ENCODE data around the gene OR10P1.
A peak's percentile ranks its signal among the peaks of the same experiment; 100 is the strongest.
"Not testable (repeated sequence)": the region's sequence is repeated elsewhere in the genome, so short reads cannot be mapped to it uniquely, and the experiment has no call there.

Gene OR10P1, protein sequence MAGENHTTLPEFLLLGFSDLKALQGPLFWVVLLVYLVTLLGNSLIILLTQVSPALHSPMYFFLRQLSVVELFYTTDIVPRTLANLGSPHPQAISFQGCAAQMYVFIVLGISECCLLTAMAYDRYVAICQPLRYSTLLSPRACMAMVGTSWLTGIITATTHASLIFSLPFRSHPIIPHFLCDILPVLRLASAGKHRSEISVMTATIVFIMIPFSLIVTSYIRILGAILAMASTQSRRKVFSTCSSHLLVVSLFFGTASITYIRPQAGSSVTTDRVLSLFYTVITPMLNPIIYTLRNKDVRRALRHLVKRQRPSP

DNA sequence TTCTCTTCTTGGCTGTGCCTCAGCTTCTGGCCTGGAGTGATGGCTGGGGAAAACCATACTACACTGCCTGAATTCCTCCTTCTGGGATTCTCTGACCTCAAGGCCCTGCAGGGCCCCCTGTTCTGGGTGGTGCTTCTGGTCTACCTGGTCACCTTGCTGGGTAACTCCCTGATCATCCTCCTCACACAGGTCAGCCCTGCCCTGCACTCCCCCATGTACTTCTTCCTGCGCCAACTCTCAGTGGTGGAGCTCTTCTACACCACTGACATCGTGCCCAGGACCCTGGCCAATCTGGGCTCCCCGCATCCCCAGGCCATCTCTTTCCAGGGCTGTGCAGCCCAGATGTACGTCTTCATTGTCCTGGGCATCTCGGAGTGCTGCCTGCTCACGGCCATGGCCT lies at the start of gene OR10P1:
TSS of gene OR10P1 (plus strand) at position 40 of the 400 bp plus-strand sequence. CDS start at position 40, 0 bp downstream.
- intact Hi-C loops (cut with DNase I) = no loop called here

DNA sequence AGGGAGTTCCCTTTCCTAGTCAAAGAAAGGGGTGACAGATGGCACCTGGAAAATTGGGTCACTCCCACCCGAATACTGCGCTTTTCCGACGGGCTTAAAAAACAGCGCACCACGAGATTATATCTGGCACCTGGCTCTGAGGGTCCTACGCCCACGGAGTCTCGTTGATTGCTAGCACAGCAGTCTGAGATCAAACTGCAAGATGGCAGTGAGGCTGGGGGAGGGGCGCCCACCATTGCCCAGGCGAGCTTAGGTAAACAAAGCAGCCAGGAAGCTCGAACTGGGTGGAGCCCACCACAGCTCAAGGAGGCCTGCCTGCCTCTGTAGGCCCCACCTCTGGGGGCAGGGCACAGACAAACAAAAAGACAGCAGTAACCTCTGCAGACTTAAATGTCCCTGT lies 46.5 kb upstream of the OR10P1 start:
- DNase-seq; intact Hi-C loops (cut with DNase I): not testable (repeated sequence)

More for the DNA sequence above, at the start of gene OR10P1:
- DNase-seq = no peak

DNA sequence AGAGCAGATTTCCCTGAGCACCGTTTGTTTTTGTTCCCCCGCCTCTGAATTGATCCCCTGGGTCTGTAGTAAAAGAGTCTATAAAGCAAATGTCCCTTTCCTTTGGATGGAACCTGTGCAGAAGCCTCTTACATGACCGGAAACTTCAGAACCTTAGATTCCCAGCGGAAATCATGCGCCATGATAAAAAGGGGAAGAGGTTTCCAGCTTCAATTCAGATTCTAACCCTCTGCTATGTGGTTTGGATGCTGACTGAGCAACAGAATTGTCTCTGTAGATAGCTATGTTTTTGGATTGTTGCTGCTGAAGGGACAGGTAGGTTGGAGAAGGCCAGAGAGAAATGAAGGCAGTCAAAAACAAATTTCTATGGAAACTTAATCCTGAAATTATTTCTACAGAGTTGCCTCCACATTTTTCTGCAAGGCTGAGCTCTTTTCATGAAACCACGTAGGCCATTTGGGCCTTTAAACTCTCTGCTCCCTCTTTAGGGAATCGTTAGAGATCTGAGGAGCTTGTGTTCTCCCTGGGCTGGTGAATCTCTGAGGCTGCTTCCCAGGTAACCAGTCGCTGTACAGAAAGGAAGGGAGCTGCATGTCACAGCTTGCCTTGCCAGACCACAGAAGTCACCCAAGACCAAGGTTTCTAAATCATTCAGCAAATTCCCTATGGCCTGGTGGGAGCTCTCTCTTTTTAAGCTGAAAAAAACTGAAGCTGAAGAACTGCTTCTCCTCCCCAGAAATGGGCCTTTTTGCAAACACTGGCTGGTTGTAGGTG lies 28.7 kb upstream of the OR10P1 start:
- intact Hi-C loops (cut with DNase I) = no loop called here
- no peak for DNase-seq

DNA sequence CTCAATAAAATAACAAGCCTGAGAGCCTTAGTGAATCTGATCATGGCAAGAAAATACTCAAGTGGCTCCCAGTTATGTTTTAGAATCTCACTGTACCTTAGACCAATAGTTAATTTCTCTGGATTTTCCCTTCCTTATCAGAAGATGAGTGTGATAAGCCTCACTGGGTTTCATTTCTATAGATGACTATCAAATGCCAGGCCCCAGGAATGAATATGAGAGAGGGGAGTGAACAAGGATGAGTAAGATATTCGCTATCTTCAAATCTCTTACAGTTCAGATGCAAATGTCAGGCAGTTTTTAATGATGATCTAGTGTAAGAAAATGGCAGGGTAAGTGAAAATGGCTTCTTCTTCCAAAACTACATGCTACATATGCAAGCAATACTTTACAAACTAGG lies 26.1 kb upstream of the OR10P1 start:
- intact Hi-C loops (cut with DNase I) = no loop called here
- no peak for DNase-seq

DNA sequence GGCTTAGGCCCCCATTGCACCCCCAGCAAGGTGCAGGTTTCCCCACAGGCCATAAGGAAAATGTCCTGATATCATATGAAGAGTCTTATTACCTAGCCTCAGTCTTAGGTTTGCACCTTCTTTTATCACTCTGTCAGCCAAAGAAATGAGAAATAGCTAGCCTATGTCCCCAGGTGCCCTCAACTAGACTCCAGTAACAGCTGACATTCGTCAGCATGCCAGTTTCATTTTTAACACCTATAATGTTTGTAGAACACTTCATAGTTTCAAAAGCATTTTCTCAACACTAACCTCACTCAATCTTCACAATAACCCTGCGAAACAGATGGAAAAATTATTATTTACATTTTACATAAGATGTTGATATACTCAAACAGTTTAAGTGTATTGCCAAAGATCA lies 24.0 kb upstream of the OR10P1 start:
- DNase-seq = no peak
- intact Hi-C loops (cut with DNase I) = no loop called here

DNA sequence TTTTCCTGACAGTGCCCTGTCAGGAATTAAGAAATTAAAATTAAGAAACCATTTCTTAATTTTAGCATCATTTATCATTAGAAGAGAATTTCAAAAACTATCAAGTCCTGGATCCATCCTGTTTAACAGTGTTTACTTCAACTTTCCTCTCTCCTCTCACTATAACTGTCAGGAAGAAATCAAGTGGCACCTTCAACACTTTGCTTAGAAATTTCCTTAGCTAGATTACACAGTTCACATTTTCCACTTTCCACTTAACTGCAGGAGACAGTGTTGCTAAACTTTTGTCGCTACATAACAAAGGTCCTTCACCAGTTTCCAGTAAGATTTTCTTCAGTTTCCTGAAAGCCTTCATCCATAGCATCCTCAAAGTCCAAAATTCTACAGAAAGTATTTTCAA lies 21.9 kb upstream of the OR10P1 start:
- intact Hi-C loops (cut with DNase I) = loop anchor here (5.0 kb wide), 1 partner anchor 427 kb away; no protein-coding TSS in a partner anchor
- no peak for DNase-seq

DNA sequence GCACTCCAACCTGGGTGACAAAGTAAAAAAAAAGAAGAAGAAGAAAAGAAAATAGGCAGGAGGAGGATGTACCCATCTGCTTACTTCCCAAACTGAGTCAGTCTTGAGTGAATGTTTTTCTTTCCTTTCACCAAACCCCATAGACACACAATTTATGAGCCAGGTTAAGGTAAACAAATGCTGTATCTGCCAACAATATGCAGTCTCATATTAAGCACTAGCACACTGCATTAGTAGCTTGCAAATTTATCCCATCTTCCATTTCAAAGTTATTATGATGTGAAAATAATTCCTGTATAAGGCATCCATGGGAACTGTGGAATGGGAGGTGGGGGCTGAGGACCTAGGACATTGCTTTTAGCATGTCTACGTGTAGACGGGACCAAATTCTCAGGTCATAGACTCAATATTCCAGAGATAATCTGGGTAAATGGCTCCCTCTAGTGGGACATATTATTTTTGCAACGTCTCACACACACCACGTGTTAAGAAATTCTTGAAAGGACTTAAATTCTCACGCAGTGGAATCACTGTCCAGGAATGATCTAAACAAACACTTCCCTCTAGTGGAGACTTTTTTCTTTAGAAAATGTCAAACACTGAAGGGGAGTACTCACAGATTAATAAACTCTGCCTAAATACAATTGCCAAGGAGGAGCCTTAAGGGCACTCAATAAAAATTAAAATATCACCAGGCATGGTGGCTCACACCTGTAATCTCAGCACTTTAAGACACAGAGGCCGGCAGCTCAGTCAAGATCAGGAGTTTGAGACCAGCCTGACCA lies 17.1 kb upstream of the OR10P1 start:
- intact Hi-C loops (cut with DNase I) = loop anchor here (5.0 kb wide), 1 partner anchor 432 kb away; no protein-coding TSS in a partner anchor
- peak in 20 of 42 donors; percentile 6 to 84 (median 47) for DNase-seq

DNA sequence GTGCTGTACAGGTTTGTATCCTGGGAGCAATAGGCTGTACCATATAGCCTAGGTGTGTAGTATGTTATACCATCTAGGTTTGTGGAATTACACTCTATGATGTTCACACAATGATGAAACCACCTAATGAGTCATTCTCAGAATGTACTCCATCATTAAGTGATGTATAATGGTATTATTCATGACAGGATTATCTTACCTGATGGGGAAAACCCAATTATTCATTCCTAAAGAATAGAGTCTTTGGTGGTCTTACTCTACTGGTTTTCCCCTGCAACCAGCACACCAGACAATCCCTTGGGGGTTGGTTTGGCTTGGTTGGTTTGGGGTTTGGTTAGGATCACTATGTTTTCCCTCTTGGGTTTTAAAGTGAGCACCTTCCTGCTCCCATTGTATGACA lies 12.6 kb upstream of the OR10P1 start:
- intact Hi-C loops (cut with DNase I) = no loop called here
- no peak for DNase-seq

DNA sequence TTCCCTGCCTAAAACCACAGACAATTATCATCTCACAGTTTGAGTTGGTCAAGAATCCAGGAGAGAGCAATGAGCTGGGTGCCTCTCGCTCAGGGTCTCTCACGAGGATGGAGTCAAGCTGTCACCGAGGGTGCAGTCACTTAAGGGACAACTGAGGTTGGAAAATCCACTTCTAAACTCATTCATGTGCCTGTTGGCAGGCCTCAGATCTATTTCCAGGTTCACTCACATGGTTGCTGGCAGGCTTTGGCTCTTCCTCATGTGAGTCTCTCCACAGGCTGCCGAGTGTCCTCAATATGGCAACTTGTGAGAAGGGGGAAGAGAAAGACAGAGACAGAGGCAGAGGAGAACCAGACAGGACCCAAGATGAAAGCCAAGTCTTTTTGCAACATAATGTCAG lies 10.5 kb upstream of the OR10P1 start:
- intact Hi-C loops (cut with DNase I) = no loop called here

DNA sequence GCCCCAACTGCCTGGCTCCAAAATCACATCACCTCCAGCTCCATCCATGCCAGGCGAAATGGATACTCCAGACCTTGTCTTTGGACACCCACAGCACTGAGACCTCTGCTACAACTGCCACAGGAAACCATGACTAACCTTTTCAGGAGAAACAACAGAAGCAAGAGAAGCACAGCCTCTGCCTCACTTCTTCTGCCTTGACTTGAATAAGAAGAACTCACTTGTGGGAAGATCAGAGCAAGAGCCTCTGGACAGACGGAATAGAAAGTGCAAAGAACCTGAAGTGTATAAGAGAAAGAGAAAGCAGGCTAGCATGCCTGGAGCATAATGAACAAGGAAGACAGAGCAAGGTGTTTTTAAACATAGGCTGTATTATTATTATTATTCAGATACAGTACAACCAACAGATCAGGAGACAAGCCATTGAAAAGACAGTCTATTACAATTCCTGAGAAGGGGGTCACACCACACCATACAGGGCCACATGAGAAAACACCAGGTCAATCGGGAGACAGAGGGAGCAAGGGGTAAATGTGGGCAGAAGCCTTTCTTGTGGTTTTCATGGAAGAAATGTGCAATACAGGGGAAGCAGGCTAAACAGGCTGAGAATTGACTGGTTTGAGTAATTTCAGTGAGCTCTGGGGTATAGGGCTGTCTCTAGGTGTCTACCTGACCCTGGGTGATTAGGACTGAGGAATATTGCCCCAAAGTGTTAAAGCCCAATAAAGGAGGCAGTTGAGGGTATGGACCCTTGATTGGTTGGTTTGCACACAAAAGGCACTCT lies 7.4 kb upstream of the OR10P1 start:
- intact Hi-C loops (cut with DNase I) = no loop called here
- DNase-seq = no peak

More for the DNA sequence above, 10.5 kb upstream of the OR10P1 start:
- no peak for DNase-seq

DNA sequence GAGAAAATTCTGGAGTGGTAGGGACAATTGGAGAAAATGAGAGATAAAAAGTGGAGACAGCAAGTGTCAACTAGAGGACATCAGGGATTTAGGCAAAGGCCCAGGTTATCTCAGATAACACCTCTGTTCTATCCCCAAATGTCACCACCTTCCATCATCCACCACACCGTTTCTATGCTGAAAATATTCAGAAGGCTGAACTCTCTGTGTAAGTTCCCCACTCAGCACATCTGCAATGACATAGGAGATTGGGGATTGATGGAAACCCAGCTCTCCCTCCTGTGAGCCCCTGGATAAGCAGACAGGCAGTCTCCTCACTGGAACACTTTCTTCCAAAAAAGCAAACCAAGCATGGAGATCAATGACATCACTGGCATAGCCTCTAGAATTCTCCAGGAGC lies 5.6 kb upstream of the OR10P1 start:
- intact Hi-C loops (cut with DNase I) = no loop called here
- no peak for DNase-seq

DNA sequence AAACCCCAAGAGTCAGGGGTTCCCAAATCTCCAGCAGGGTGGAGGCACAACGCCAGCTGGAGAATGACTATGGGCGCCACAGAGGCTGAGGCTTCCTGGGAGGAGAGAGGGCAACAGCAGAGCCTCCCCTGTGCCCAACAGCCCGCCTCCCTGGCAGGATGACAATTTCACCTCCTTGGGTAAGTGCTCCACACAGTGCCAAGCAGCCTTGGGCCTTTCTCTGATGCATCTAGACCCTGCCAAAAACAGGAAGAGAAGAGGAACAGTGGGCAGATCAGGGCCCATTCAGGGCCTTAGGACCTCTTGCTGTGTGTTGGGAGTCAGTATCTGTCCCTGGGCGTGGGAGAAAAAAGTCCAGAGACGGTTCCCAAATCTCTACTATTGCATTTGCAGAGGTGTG lies 5.0 kb upstream of the OR10P1 start:
- DNase-seq = no peak
- intact Hi-C loops (cut with DNase I) = no loop called here

DNA sequence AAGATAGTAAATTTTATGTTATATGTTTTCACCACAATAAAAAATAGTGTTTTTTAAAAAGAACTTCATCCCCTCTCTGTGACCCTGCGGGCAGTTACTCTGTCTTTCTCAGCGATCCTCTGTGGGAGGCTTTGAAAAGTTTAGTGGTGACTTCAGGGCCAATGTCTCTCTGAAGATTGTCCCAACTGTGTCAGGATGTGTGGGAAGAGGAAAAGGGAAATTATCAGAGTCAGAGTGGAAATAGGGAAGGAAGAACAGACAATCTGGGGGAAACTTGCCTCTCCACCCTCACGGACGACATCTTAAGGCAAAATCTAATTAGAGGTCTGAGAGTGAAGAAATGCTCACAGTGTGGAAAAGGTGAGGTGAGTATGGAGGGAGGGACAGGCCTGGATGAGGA lies 3.5 kb upstream of the OR10P1 start:
- no peak for DNase-seq
- intact Hi-C loops (cut with DNase I) = no loop called here

DNA sequence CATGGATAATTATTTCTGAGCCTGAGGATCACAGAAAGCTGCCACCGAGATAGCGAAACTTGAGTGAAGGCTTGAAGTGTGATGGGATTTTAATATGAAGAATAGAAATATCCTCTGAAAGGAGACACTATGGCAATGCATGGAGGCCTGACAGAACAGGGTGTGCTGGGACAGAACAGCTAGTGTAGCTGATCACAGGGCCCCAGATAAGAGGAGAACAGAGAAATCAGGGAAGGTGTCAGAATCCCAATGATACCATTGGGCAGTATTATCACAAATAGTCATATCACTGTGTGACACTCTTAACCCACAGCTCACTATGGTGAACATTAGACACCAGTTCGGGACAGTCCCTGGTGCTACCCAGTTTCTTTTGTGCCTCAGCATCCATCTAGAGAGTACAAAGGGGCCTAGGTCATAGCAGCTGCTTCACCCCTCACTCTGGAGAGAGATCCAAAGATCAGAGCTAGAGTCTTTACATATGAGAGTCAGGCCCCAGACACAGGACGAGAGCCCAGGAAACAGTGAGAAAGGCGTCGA lies 506 bp upstream of the OR10P1 start:
- intact Hi-C loops (cut with DNase I) = no loop called here
- no peak for DNase-seq

DNA sequence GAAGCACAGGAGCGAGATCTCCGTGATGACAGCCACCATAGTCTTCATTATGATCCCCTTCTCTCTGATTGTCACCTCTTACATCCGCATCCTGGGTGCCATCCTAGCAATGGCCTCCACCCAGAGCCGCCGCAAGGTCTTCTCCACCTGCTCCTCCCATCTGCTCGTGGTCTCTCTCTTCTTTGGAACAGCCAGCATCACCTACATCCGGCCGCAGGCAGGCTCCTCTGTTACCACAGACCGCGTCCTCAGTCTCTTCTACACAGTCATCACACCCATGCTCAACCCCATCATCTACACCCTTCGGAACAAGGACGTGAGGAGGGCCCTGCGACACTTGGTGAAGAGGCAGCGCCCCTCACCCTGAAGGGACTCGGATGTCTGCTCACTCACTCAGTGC lies 775 bp downstream of the OR10P1 start:
- intact Hi-C loops (cut with DNase I) = no loop called here
- DNase-seq = no peak

DNA sequence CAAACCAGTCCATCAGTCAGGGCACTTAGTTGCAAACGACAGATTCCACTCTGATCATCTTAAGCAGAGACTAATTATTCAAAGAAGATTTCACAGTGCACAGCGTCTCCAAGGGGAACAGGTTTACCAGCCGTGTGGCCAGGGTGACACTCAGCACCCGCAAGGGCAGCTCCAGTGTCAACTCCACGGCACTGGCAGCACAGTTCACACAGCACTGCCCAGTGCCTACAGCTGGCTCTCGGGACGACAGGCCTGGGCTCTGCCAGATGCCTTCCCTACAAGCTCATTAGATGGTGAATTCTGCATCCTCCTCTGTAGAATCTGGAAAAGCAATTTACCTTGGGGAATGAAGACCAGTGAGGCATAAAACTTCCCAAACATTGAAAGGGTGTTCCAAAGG lies 4.9 kb downstream of the OR10P1 start:
- intact Hi-C loops (cut with DNase I) = no loop called here
- DNase-seq = no peak

DNA sequence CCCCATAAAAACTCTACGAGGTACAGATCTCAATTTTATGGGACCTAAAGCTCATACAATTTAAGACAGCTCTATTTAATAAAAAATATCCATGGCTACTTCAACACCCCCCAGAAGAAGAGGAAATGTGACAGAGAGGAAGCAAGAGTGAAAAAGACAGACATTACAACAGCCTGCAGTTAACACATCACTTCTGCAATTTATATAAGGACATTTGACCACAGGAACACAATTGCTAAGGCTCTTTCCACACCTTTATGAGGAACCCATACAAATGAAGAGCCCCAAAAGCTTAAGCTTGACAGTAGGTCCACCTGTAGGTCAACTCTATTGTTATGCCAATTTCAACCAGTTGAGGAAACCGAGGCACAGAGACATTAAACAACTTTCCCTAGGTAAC lies 5.6 kb downstream of the OR10P1 start:
- DNase-seq = peak in 1 of 42 donors; percentile 2
- intact Hi-C loops (cut with DNase I) = no loop called here

DNA sequence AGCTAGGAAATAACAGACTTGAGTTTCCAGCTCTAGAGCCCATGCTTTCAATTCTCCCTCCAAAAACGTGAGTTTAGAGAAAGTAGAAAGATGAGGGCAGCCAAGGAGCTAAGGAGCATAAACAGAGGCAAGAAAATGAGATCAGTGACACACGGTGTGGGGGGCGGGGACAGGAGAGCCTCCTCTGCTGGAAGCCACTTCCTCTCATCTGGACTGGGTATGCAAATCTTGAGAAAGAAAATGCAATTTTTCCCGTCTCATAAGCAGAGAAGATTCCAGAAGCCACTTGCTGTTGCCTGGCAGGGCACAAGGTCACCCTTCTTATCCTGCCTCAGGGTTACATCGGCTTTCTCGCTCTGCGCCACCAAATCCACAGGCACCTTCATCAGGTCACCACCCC lies 6.0 kb downstream of the OR10P1 start:
- DNase-seq = no peak
- intact Hi-C loops (cut with DNase I) = no loop called here

DNA sequence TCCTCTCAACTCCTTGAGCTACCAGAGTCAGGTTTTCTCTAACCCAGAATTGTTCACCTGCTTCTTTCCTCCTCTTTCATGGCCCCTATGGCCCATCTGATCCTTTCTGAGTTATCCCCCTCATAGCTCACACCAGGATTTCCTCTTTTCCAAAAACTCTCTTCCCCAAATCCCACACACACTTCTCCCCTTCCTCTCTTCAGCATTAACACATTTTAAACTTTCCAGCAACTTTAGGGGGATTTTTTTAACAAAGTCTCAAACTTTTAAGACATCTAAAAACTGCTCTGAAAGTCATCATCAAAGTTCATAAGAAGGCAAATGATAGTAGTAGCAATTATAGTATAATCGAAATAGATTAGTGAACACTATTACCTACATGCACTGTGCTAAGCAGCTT lies 7.9 kb downstream of the OR10P1 start:
- intact Hi-C loops (cut with DNase I) = no loop called here
- no peak for DNase-seq

Data from head of caudate nucleus (tissue), 42 donors.